A673 (cell line): Measurements from ENCODE around the gene HPCAL1. TPM values are rescaled to one million over a fixed set of nuclear protein-coding genes. Genes with fewer than 3 reads are reported as not detected.
"Not testable (repeated sequence)": the region's sequence is repeated elsewhere in the genome, so short reads cannot be mapped to it uniquely, and the experiment has no call there.

Experiments
- BruUV-seq: library from RNA; stranded (reverse); fragments of 400-500 nt; replicated peaks from 2 replicates; lab custom pipeline; 2021; lab: Mats Ljungman, UMichigan
- CTCF ChIA-PET: fragments of 300-600 bp; sonication (Branson Sonifier 250); formaldehyde crosslinking; loops from one replicate; lab custom pipeline; 2022; ENCODE audit warnings: antibody characterized with exemption; lab: Charles Lee
- POLR2A ChIA-PET: fragments of 300-600 bp; sonication (Branson Sonifier 250); formaldehyde crosslinking; loops from one replicate; lab custom pipeline; 2022; ENCODE audit warnings: antibody characterized with exemption; ENCODE audit not compliant: low non-redundant PET; lab: Charles Lee
- DNase-seq: peaks from one replicate; pipeline ENCODE4 v3.0.0-alpha.2; 2015; ENCODE audit warnings: low spot score
- H3K27ac ChIP-seq: fragments of 200-600 bp; sonication (generic); 2 replicates; pipeline ENCODE4 v1.5.1; 2016; ENCODE audit warnings: mixed run types, low read depth, mild to moderate bottlenecking, mixed read lengths, antibody characterized with exemption, low read length; ENCODE audit not compliant: poor library complexity, severe bottlenecking
- H3K27me3 ChIP-seq: fragments of 200-600 bp; sonication (generic); replicated peaks from 2 replicates; pipeline ENCODE4 v1.6.1; 2017; ENCODE audit warnings: mixed run types, low read depth, mild to moderate bottlenecking, mixed read lengths, antibody characterized with exemption, low read length; ENCODE audit not compliant: insufficient read depth, poor library complexity
- H3K36me3 ChIP-seq: fragments of 200-600 bp; sonication (generic); 2 replicates; pipeline ENCODE4 v1.6.1; 2016; ENCODE audit warnings: mixed run types, mild to moderate bottlenecking, mixed read lengths, antibody characterized with exemption, low read length; ENCODE audit not compliant: insufficient read depth, poor library complexity, severe bottlenecking
- H3K4me1 ChIP-seq: fragments of 200-600 bp; sonication (generic); 2 replicates; pipeline ENCODE4 v1.6.1; 2017; ENCODE audit warnings: mixed run types, mild to moderate bottlenecking, mixed read lengths, antibody characterized with exemption, low read length; ENCODE audit not compliant: insufficient read depth, poor library complexity, severe bottlenecking
- H3K4me3 ChIP-seq: fragments of 200-600 bp; sonication (generic); 2 replicates; pipeline ENCODE4 v1.5.1; 2016; ENCODE audit warnings: low read depth, mixed run types, mild to moderate bottlenecking, mixed read lengths, low read length; ENCODE audit not compliant: poor library complexity, severe bottlenecking
- H3K9me3 ChIP-seq: fragments of 200-600 bp; sonication (generic); 2 replicates; pipeline ENCODE4 v1.6.1; 2016; ENCODE audit warnings: mixed run types, low read depth, mild to moderate bottlenecking, mixed read lengths, antibody characterized with exemption, low read length; ENCODE audit not compliant: poor library complexity, severe bottlenecking
- EZH2 ChIP-seq: fragments of 200-600 bp; sonication (generic); IDR thresholded peaks from 2 replicates; pipeline ENCODE4 v1.6.1; 2017; ENCODE audit warnings: borderline replicate concordance, low read depth, mild to moderate bottlenecking, mixed read lengths, antibody characterized with exemption, low read length; ENCODE audit not compliant: poor library complexity, severe bottlenecking
- intact Hi-C: fragments of 100-400 bp; cut with micrococcal nuclease; formaldehyde crosslinking; loops from one replicate; pipeline ENCODE4 v1.10.0; 2022; ENCODE audit not compliant: unreplicated experiment
- total RNA-seq: library from RNA; stranded (reverse); gene quantifications from 2 replicates; pipeline ENCODE4 v1.2.3, GENCODE V29; 2021
- TF ChIP-seq, protein P1 (sequence below): fragments of 300-800, 200-600 bp; sonication (generic); conservative IDR thresholded peaks from 2 replicates; pipeline ENCODE4 v1.5.1; 2017; ENCODE audit warnings: low read depth, mild to moderate bottlenecking, antibody characterized with exemption, low read length, moderate library complexity, mixed read lengths

Gene HPCAL1
- total RNA-seq, 1 experiment from 2014 or later, result 9.7 TPM

DNA sequence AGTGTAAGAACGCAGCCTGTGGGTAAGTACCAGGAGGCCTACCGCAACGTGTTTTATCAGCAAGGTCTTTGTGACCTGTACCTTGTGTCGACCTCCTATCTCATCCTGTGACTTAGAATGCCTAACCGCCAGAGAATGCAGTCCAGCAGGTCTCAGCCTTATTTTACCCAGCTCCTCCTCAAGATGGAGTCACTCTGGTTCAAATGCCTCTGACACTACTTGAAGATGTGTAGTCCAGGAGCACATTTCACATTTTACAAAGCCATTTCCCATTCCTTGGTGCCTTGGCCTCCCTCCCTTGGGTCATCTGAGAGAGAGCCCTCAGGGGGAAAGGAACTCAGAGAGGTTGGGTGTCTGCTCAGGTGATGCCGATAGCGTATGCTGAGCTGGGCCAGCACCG is 6.6 kb upstream of the HPCAL1 start:
- Histone ChIP-seq H3K27me3 (no peaks in the 10 kb centered on the region), H3K4me3 (no peak overlapping the region), H3K9me3 (no peaks in the 10 kb centered on the region), H3K27ac (no peak overlapping the region), H3K36me3 (no peaks in the 10 kb centered on the region), H3K4me1 (no peaks in the 10 kb centered on the region)
- ChIA-PET CTCF (no interaction called here), POLR2A (no interaction called here)
- BruUV-seq, result no TSS peak
- intact Hi-C loops, result no loop called here
- no peak for DNase-seq
- TF ChIP-seq EZH2, result no peak
- TF ChIP-seq, protein P1, sequence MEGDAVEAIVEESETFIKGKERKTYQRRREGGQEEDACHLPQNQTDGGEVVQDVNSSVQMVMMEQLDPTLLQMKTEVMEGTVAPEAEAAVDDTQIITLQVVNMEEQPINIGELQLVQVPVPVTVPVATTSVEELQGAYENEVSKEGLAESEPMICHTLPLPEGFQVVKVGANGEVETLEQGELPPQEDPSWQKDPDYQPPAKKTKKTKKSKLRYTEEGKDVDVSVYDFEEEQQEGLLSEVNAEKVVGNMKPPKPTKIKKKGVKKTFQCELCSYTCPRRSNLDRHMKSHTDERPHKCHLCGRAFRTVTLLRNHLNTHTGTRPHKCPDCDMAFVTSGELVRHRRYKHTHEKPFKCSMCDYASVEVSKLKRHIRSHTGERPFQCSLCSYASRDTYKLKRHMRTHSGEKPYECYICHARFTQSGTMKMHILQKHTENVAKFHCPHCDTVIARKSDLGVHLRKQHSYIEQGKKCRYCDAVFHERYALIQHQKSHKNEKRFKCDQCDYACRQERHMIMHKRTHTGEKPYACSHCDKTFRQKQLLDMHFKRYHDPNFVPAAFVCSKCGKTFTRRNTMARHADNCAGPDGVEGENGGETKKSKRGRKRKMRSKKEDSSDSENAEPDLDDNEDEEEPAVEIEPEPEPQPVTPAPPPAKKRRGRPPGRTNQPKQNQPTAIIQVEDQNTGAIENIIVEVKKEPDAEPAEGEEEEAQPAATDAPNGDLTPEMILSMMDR, result no peak

DNA sequence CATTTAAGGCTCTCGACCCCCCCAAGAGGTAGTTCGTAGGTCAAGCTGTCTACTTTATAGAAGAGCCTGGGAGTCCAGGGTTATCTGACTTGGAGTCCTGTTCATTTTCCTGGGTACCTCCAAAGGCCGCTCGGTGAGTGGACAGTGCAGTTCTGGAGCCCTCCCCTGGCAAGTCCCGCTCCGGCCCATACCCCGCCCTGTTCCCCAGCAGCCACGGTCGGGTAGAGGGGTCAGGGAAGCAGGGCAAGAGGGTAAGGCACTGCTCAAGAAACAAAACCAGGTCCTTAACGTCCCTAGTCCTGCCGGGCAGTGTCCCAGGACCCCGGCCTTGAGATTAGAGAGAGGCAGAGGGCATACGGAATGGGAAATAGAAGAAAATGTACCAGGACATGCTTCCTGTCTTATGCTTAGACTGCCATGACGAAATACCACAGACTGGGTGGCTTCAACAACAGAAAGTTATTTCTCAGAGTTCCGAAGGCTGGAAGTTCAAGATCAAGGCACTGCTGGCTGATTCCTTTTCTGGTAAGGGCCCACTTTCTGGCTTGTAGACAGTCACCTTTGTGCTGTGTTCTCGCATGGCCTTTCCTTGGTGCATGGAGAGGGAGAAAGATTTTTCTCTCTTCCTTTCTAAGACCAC is 5.4 kb upstream of the HPCAL1 start:
- intact Hi-C loops, result no loop called here
- POLR2A ChIA-PET, result no interaction called here
- Histone ChIP-seq H3K27me3 (no peaks in the 10 kb centered on the region), H3K9me3 (no peaks in the 10 kb centered on the region), H3K36me3 (no peaks in the 10 kb centered on the region), H3K4me1 (no peaks in the 10 kb centered on the region), H3K27ac (no peak overlapping the region), H3K4me3 (no peak overlapping the region)
- CTCF ChIA-PET, result no interaction called here
- no TSS peak for BruUV-seq
- TF ChIP-seq, protein P1, result no peak
- no peak for TF ChIP-seq EZH2
- DNase-seq, result no peak

DNA sequence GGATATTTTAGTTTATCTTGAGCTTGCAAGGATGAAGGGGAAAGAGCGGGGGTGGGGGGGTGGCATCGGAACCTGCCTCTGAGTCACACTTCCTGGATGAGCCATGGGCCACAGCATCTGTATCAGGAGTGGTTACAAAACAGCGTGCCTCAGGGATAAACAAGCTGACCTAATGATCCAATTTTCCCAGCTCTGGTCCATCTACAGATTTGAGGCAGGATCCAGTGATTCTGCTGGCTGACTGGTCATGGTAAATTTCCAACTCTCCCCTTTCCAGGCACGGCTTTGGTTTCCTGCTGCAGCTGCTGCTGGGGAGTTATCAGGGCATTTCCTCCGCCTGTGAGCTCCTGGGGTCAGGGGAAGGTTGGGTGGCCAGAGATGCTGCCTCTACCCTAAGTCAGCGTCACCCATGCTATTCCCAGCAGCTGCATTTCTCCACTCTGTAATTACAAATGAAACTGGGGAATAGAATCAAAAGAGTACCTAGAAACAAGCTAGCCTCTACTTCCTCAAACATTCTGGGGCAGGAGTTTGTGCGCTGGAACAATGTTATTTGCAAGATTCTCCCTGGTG is 4.7 kb upstream of the HPCAL1 start:
- no peaks in the 10 kb centered on the region for H3K36me3 ChIP-seq
- H3K4me3 ChIP-seq, result no peak overlapping the region
- no peaks in the 10 kb centered on the region for H3K27me3 ChIP-seq
- CTCF ChIA-PET, result no interaction called here
- no peak for TF ChIP-seq EZH2
- TF ChIP-seq, protein P1, result no peak
- POLR2A ChIA-PET, result no interaction called here
- no peaks in the 10 kb centered on the region for H3K4me1 ChIP-seq
- DNase-seq, result peak; percentile 62
- no peaks in the 10 kb centered on the region for H3K9me3 ChIP-seq
- BruUV-seq, result no TSS peak
- no peak overlapping the region for H3K27ac ChIP-seq
- intact Hi-C loops, result no loop called here

DNA sequence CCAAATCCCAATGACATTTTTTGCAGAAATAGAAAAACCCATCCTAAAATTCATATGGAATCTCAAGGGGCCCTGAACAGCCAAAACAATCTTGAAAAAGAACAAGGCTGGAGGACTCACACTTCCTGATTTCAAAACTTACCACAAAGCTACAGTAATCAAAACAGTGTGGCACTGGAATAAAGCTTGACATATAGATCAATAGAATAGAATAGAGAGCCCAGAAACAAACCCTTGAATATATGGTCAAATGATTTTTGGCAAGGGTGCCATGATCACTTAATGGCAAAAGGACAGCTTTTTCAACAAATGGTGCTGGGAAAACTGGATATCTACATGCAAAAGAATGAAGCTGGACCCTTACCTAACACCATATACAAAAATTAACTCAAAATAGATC is 3.9 kb upstream of the HPCAL1 start:
- POLR2A ChIA-PET, H3K9me3 ChIP-seq, H3K4me3 ChIP-seq, H3K4me1 ChIP-seq, CTCF ChIA-PET, DNase-seq, H3K36me3 ChIP-seq, BruUV-seq, H3K27ac ChIP-seq, intact Hi-C loops, H3K27me3 ChIP-seq: not testable (repeated sequence)
